ENCODE data around the gene ITPK1. TPM values are rescaled to one million over a fixed set of nuclear protein-coding genes. Genes with fewer than 3 reads are reported as not detected.

The ITPK1 gene
- polyA plus RNA-seq, 2 of the 4 experiments (the other 2 are of a cell fraction) = 46.2 to 47.0 TPM

DNA sequence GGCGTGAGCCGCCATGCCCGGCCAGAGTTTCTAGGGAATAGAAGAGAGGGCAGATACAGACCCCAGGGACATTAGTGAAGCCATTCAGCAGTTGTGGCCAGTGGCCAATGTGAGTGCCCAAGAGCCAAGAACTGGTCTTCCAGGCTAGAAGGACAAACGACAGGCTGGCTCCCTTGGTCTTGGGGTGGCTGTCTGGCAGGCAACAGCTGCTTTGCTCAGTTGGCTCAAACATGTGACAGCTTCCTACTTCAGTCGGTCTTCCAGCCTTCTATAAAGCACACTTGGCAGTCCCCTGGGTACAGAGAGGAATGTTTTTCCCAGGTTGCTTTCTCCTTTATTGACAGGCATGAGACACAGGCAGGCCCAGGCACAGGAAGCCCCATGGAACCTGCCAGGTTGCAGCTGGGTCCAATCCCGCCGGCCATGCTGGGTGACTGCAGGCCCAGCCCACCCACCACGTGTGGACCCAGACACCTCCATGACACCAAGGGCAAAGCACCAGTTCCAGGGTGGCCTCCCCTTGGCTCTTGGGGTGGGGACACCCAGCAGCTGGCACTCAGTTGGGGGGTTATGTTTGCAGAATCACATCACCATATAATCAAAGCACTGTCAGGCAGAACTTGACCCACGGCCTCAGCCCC is 177.4 kb downstream of the ITPK1 start (continued):
- TF ChIP-seq, protein P1, sequence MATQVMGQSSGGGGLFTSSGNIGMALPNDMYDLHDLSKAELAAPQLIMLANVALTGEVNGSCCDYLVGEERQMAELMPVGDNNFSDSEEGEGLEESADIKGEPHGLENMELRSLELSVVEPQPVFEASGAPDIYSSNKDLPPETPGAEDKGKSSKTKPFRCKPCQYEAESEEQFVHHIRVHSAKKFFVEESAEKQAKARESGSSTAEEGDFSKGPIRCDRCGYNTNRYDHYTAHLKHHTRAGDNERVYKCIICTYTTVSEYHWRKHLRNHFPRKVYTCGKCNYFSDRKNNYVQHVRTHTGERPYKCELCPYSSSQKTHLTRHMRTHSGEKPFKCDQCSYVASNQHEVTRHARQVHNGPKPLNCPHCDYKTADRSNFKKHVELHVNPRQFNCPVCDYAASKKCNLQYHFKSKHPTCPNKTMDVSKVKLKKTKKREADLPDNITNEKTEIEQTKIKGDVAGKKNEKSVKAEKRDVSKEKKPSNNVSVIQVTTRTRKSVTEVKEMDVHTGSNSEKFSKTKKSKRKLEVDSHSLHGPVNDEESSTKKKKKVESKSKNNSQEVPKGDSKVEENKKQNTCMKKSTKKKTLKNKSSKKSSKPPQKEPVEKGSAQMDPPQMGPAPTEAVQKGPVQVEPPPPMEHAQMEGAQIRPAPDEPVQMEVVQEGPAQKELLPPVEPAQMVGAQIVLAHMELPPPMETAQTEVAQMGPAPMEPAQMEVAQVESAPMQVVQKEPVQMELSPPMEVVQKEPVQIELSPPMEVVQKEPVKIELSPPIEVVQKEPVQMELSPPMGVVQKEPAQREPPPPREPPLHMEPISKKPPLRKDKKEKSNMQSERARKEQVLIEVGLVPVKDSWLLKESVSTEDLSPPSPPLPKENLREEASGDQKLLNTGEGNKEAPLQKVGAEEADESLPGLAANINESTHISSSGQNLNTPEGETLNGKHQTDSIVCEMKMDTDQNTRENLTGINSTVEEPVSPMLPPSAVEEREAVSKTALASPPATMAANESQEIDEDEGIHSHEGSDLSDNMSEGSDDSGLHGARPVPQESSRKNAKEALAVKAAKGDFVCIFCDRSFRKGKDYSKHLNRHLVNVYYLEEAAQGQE (IDR thresholded peaks at IDR 0.05) = no peak

GRCh38 chr14:92937051-92937937 is 178.4 kb downstream of the ITPK1 start:
- Histone ChIP-seq H3K4me3 (no peak overlapping the region), H3K27ac (no peak overlapping the region), H3K4me2 (no peak overlapping the region), H3K4me1 (peaks cover 11% of the 10 kb centered on the region; the same call in 2 of the 3 replicates), H3K9me3 (no peaks in the 10 kb centered on the region)
- DNase-seq (ENCODE audit: low read depth in 1 of 2, low spot score in 1 of 2) (peak in 1 of 2 experiments; percentile 41), ATAC-seq (peak; percentile 40; a peak in 3 of 6 replicates), FAIRE-seq (no peak)
- ChIA-PET CTCF (interaction anchor here (1.2 to 4.3 kb wide), 2 partner anchors 15 to 176 kb away, joined by 4 to 18 read pairs; no protein-coding TSS in a partner anchor), POLR2A (no interaction called here)
- WGBS (ENCODE audit: missing lambda C conversion rate) = 85% methylated on average over 12 of the region's 16 CpGs
- TF ChIP-seq, protein P2, sequence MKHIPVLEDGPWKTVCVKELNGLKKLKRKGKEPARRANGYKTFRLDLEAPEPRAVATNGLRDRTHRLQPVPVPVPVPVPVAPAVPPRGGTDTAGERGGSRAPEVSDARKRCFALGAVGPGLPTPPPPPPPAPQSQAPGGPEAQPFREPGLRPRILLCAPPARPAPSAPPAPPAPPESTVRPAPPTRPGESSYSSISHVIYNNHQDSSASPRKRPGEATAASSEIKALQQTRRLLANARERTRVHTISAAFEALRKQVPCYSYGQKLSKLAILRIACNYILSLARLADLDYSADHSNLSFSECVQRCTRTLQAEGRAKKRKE (CRISPR knock-in tag; IDR thresholded peaks at IDR 0.05; ENCODE audit: low read depth) = no peak
- TF ChIP-seq MYC (IDR thresholded peaks at IDR 0.05; ENCODE audit: borderline replicate concordance, low read length) (no peak), SMC3 (IDR thresholded peaks at IDR 0.05) (no peak), ZNF302 (CRISPR knock-in tag; IDR thresholded peaks at IDR 0.05) (no peak), EHF (CRISPR knock-in tag; IDR thresholded peaks at IDR 0.05) (no peak)

DNA sequence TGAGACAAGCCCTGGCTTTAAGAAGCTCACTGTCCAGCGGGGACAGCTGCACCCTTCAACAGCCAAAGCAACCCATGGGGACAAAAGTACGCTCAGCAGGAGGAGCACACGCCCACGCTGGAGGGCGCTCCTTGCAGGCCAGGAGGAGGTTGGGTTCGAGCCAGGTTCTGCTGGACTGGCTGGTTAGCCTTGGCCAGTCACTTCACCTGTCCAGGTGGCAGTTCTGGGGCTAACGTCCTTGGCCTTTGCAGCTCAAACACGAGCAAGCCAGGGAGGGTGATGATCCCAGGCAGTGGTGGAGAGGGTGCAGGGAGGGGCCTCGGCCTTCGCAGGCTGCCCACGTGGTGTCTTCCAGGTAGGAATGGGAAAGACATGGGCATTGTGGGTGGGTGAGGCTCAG is 179.6 kb downstream of the ITPK1 start:
- Histone ChIP-seq H3K27ac (no peak overlapping the region), H3K4me2 (no peak overlapping the region), H3K4me1 (peaks cover 11% of the 10 kb centered on the region; the same call in 2 of the 3 replicates), H3K4me3 (no peak overlapping the region), H3K9me3 (no peaks in the 10 kb centered on the region)
- DNase-seq (ENCODE audit: low read depth in 1 of 2, low spot score in 1 of 2) (no peak), FAIRE-seq (no peak), ATAC-seq (no peak)
- ChIA-PET CTCF (interaction anchor here (1.3 to 1.9 kb wide), 2 partner anchors 8 to 16 kb away, joined by 4 to 5 read pairs; no protein-coding TSS in a partner anchor), POLR2A (no interaction called here)
- no peak for TF ChIP-seq EHF (CRISPR knock-in tag; IDR thresholded peaks at IDR 0.05)
- TF ChIP-seq SREBF2 (IDR thresholded peaks at IDR 0.05) = no peak
- no peak for TF ChIP-seq NPAS2 (CRISPR knock-in tag; IDR thresholded peaks at IDR 0.05; ENCODE audit: borderline replicate concordance)
- 86% methylated on average over 8 of the region's 11 CpGs for WGBS (ENCODE audit: missing lambda C conversion rate)

DNA sequence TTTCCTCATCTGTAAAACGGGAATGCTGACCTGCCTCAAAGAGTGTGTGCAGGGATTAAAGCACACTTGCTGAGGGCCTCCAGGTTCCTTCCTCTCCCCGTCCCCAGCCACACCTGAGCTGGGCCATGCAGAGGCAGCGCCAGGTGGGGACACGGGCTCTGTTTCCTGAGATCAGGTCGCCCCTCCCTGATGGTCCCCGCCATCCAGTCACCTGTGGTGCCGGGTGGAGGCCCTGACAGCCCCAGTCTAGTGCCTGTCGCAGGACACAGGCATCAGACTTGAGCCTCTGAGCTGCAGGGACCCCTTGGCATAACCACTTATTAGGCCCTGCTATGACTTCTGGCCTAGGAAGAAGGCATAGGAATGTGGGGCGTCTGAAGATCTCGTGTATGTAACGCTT is 180.3 kb downstream of the ITPK1 start:
- CTCF ChIA-PET = interaction anchor here (1.2 to 1.9 kb wide), 3 partner anchors 9 to 17 kb away, joined by 4 to 5 read pairs (median 4); no protein-coding TSS in a partner anchor
- 82% methylated on average over 9 of the region's 11 CpGs for WGBS (ENCODE audit: missing lambda C conversion rate)
- Histone ChIP-seq H3K4me3 (no peak overlapping the region), H3K9me3 (no peaks in the 10 kb centered on the region), H3K27ac (no peak overlapping the region), H3K4me1 (peaks cover 11% of the 10 kb centered on the region; the same call in 2 of the 3 replicates), H3K4me2 (no peak overlapping the region)
- FAIRE-seq = no peak
- no peak for ATAC-seq
- no peak for DNase-seq (ENCODE audit: low read depth in 1 of 2, low spot score in 1 of 2)
- TF ChIP-seq EHMT2 (IDR thresholded peaks at IDR 0.05; ENCODE audit: low read depth) = no peak
- no peak for TF ChIP-seq ESRRA (IDR thresholded peaks at IDR 0.05; ENCODE audit: borderline replicate concordance, low read length)
- no peak for TF ChIP-seq BCL3 (IDR thresholded peaks at IDR 0.05)
- no peak for TF ChIP-seq RCOR1 (IDR thresholded peaks at IDR 0.05; ENCODE audit: low read depth, low read length)
- TF ChIP-seq FOSB (CRISPR knock-in tag; IDR thresholded peaks at IDR 0.05) = no peak
- no peak for TF ChIP-seq HES2 (IDR thresholded peaks at IDR 0.05)
- TF ChIP-seq HOXA7 (CRISPR knock-in tag; IDR thresholded peaks at IDR 0.05) = no peak
- POLR2A ChIA-PET = no interaction called here
